ENCODE data around the gene TNIP3. TPM values are rescaled to one million over a fixed set of nuclear protein-coding genes. Genes with fewer than 3 reads are reported as not detected.
A peak's percentile ranks its signal among the peaks of the same experiment; 100 is the strongest.

Gene TNIP3
- total RNA-seq, 1 experiment from 2014 or later = not detected

- in situ Hi-C loops (cut with HindIII; ENCODE audit: low pct_unique_long_range_greater_than_20kb, low sequenced_read_pairs) = no loop called here
- DNase-seq (ENCODE audit: low read depth, low spot score) = no peak
Observed at GRCh38 chr4:121148000-121148399, 16.1 kb downstream of the TNIP3 start.

- in situ Hi-C loops (cut with HindIII; ENCODE audit: low pct_unique_long_range_greater_than_20kb, low sequenced_read_pairs) = no loop called here
Observed at GRCh38 chr4:121146530-121146929, 17.6 kb downstream of the TNIP3 start.

DNA sequence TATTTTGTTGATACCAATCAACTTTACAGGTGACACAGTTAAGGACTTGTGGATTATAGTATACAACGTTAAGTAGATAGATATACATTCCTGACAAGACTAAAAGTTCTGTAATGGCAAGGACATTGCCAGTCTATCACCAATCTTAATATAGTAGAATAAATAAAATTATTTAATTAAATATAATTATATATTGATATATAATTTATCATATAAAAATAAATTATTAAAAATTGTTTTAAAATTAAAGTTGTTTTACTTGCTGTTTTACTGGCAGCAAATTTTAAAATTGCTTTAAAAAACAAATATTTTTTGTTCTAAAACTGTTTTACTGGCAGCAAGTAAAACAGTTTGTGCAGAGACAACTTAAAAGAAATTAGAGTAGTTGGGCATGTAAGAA lies 18.7 kb downstream of the TNIP3 start:
- in situ Hi-C loops (cut with HindIII; ENCODE audit: low pct_unique_long_range_greater_than_20kb, low sequenced_read_pairs) = no loop called here
- no peak for DNase-seq (ENCODE audit: low read depth, low spot score)

More at GRCh38 chr4:121146530-121146929, 17.6 kb downstream of the TNIP3 start:
- DNase-seq (ENCODE audit: low read depth, low spot score) = no peak

DNA sequence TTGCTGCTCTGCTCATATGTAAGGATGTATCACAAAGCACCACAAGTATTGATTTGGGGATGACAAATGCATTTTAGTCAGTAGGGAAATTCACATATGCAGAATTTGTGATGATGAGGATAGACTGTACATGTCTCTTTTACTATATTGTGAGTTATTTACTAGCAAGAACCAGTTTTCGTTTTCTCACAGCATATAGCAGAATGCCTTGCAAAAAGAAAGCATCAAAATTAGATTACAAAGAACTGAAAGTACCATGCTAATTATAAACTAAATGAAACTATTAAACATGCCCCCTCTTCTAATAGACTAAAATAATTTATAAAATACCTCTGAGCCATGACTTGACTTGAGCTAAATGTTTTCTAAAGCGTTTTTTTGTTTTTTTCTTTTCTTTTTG lies 20.1 kb downstream of the TNIP3 start:
- no peak for DNase-seq (ENCODE audit: low read depth, low spot score)
- in situ Hi-C loops (cut with HindIII; ENCODE audit: low pct_unique_long_range_greater_than_20kb, low sequenced_read_pairs) = no loop called here

DNA sequence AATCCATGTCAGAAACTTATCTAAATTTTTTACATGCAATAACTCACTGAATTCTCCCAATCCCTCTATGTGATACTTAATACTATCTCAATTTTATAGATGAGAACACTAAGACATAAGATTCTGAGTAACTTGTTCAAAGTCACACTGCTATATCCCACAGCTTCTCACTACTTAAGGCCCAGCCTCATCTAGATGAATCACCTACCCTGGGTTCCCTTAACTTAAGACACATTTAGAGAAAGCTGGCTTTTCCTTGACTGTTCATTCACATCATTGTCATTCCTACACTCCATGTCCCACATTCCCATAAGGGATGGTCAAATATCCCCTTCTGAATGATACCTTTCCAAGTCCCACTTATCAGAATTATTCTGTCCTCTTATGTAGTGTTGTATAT lies 21.0 kb downstream of the TNIP3 start:
- no peak for DNase-seq (ENCODE audit: low read depth, low spot score)
- in situ Hi-C loops (cut with HindIII; ENCODE audit: low pct_unique_long_range_greater_than_20kb, low sequenced_read_pairs) = no loop called here

- DNase-seq (ENCODE audit: low read depth, low spot score) = no peak
- in situ Hi-C loops (cut with HindIII; ENCODE audit: low pct_unique_long_range_greater_than_20kb, low sequenced_read_pairs) = no loop called here
Observed at GRCh38 chr4:121140716-121141460, 23.2 kb downstream of the TNIP3 start.

GRCh38 chr4:121139533-121140222 lies 24.4 kb downstream of the TNIP3 start:
- no peak for DNase-seq (ENCODE audit: low read depth, low spot score)
- in situ Hi-C loops (cut with HindIII; ENCODE audit: low pct_unique_long_range_greater_than_20kb, low sequenced_read_pairs) = no loop called here

- DNase-seq (ENCODE audit: low read depth, low spot score) = no peak
- in situ Hi-C loops (cut with HindIII; ENCODE audit: low pct_unique_long_range_greater_than_20kb, low sequenced_read_pairs) = no loop called here
Observed at GRCh38 chr4:121138039-121138825, 25.9 kb downstream of the TNIP3 start.

DNA sequence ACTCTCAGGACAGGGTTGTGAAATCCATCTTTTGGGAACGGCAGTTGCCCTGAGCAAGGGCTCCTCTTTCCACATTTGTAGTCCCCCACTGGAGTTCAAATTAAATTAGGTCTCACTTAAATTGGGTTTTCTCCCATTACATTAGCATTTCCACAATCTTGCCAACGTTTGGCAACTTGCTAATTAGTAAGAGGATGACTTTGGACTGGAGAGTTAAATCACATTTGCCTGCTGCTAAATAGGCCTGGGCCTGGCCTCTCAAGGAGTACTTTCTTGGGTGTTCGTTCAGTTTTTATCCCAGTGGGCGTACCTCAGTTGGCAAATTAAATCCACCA lies 33.8 kb downstream of the TNIP3 start:
- DNase-seq (ENCODE audit: low read depth, low spot score) = no peak
- in situ Hi-C loops (cut with HindIII; ENCODE audit: low pct_unique_long_range_greater_than_20kb, low sequenced_read_pairs) = no loop called here

DNA sequence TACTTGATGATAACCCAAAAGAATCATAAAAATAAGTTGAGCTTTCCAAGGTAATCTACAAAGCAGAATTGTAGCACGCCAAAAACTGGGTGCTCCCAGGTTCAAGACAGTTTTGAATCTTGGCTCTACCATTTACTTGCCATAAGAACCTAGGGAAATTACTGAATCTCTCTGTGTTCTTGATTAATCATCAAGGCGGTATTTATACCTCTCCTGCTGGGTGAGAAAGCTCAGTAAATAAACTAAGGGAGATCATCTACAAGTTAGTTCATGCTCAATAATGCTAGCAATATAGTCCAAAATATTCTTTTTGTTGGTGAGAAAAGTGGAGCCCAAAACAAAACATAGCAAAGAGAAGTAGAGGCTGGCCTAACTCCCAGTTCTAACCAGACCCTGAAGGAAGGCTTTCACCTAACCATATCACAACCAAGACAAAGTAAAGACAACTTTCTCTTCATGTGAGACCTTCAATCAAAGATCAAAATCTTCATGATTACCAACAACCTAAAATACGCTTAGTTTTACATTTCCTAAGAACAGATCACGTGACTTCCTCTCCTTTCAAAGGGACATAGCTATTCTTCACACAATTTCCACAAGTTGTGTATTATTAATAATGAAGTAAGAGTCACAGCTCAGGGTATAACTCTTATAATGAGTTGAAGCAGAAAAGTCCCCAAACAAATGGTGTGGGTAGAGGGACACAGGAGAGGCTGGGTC lies 34.4 kb downstream of the TNIP3 start:
- in situ Hi-C loops (cut with HindIII; ENCODE audit: low pct_unique_long_range_greater_than_20kb, low sequenced_read_pairs) = no loop called here
- no peak for DNase-seq (ENCODE audit: low read depth, low spot score)

DNA sequence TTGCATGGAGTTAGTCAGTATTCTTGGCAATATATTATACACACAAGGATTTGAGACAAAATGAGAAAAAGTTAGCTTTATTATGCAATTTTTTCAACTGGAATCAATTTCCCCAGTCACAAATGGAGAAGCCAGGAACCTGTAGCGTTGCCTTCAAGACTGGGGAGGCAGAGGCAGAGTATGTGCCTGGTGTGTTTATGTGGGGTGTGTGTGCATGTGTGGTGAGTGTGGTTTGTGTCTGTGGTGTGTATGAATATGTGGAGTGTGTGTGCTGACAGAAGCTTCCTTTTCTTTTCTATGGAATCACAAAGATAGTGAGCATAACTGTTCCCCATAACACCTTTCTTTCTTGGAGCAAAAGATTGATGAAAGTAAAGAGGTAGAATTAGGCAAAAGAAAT lies 37.0 kb downstream of the TNIP3 start:
- DNase-seq (ENCODE audit: low read depth, low spot score) = no peak
- in situ Hi-C loops (cut with HindIII; ENCODE audit: low pct_unique_long_range_greater_than_20kb, low sequenced_read_pairs) = no loop called here

DNA sequence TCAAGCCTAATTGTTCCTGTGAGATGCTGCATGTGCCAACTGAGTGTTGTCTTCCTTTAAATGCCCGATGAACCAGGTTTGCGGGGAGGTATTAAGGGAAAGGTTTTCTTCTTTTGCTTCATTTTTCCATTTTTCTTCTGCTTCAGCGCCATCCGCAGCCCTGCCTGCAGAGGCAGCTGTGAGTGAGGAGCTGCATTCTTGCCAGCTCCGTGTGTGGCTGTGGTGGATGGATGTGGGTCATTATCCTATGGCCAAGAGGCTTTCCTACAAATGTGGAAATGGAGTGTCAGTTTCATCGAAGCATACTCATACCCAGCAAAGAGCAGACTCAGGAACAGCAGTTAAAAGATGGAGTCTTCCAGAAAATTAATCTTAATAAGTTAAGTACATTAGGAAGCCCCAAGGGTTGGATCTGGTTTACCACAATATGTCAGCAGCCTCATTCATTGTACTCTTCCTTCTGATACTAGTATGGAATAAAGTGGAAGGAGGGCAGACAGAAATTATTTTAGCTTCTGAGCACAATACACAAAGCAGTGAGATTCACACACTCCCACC lies 37.6 kb downstream of the TNIP3 start:
- DNase-seq (ENCODE audit: low read depth, low spot score) = no peak
- in situ Hi-C loops (cut with HindIII; ENCODE audit: low pct_unique_long_range_greater_than_20kb, low sequenced_read_pairs) = no loop called here

DNA sequence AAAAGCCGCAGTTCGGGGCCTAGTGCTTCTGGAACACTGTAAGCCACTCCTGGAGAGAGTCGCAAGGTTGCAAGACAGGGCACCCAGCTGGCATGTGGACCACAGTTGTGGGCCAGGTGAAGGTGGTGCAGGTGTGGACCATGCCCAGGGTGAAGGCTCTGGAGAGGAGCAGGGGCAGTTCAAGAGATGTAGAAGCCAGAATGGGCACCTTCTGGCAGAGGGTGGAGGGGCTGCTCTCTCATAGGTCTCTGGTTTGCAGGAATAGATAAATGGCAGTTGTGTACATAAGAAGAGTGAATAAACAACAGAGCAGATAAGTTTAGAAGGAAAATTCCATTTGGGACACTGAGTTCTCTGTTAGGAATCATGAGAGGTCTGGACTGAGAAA lies 38.6 kb downstream of the TNIP3 start:
- DNase-seq (ENCODE audit: low read depth, low spot score) = no peak

DNA sequence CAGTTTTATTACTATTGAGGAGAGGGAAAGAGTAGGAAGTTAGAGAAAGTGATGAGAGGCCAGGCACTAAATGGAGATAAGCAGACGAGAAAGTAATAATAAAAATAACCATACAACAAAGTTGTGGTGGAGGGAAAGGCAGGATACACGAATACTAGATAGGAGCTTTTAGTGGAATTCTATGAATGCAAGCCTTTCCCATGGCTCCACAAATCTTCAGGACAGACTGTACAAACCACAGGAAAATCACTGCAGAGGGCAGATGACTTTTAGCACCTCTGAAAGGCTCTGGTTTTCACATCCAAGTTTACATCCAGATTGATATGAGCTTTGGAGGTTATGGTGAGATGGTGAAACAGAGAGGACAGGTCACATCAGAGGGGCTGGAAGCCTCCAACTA lies 41.5 kb downstream of the TNIP3 start:
- DNase-seq (ENCODE audit: low read depth, low spot score) = no peak
- in situ Hi-C loops (cut with HindIII; ENCODE audit: low pct_unique_long_range_greater_than_20kb, low sequenced_read_pairs) = no loop called here

More for the DNA sequence above, 38.6 kb downstream of the TNIP3 start:
- in situ Hi-C loops (cut with HindIII; ENCODE audit: low pct_unique_long_range_greater_than_20kb, low sequenced_read_pairs) = no loop called here

GRCh38 chr4:121119715-121120114 lies 44.4 kb downstream of the TNIP3 start:
- in situ Hi-C loops (cut with HindIII; ENCODE audit: low pct_unique_long_range_greater_than_20kb, low sequenced_read_pairs) = no loop called here
- DNase-seq (ENCODE audit: low read depth, low spot score) = no peak

GRCh38 chr4:121118344-121118743 lies 45.8 kb downstream of the TNIP3 start:
- no peak for DNase-seq (ENCODE audit: low read depth, low spot score)
- in situ Hi-C loops (cut with HindIII; ENCODE audit: low pct_unique_long_range_greater_than_20kb, low sequenced_read_pairs) = no loop called here

- in situ Hi-C loops (cut with HindIII; ENCODE audit: low pct_unique_long_range_greater_than_20kb, low sequenced_read_pairs) = no loop called here
- no peak for DNase-seq (ENCODE audit: low read depth, low spot score)
Observed at GRCh38 chr4:121114756-121115155, 49.4 kb downstream of the TNIP3 start.

DNA sequence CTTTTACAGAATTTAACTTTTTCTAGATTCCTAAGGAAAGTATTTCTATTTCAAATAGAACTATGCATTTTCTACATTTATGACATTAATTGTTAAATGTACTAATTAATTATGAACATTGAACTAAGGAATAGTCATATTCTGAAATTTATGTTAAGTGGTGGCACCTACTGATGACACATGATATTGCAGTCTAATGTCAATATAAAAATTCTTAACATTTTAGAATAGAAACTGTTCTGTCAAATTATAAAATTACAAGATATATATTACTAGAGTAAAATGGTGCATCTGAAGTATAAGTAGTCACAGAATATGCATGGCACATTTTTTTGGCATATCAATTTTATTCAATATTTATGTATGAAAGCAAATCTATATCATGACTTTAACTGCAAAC lies 51.6 kb downstream of the TNIP3 start:
- peak; percentile 4 for DNase-seq (ENCODE audit: low read depth, low spot score)
- in situ Hi-C loops (cut with HindIII; ENCODE audit: low pct_unique_long_range_greater_than_20kb, low sequenced_read_pairs) = no loop called here

Data from SK-MEL-5 (cell line).